ENCODE data around the gene PNPLA7. TPM values are rescaled to one million over a fixed set of nuclear protein-coding genes. Genes with fewer than 3 reads are reported as not detected.

Gene PNPLA7
- total and polyA plus RNA-seq, 10 of the 15 experiments (the other 5 are each of a cell fraction or from before 2014, with no cell fraction given): 0.04 to 0.85 (median 0.19) TPM; not detected in 1

GRCh38 chr9:137575716-137576411 lies 25.7 kb upstream of the PNPLA7 start (continued):
- no peak for TF ChIP-seq ZNF592 (IDR thresholded peaks at IDR 0.05)
- TF ChIP-seq CHD4 (IDR thresholded peaks at IDR 0.05): no peak
- no peak for TF ChIP-seq DPF2 (IDR thresholded peaks at IDR 0.05)
- peak; percentile 52; the same call in 1 of the 2 replicates for TF ChIP-seq PKNOX1 (IDR thresholded peaks at IDR 0.05)
- TF ChIP-seq YY1 (IDR thresholded peaks at IDR 0.05; ENCODE audit: low read depth, low read length): no peak
- TF ChIP-seq ZBTB11 (CRISPR knock-in tag; IDR thresholded peaks at IDR 0.05): no peak

All from GM12878 (cell line).